Choroid plexus epithelial cell (primary cell): ENCODE measurements around the gene COL4A2.

Experiments
- DNase-seq: peaks from one replicate; pipeline ENCODE4 v3.0.0-alpha.2; 2010; ENCODE audit warnings: low read depth
- H3K4me3 ChIP-seq: 2 replicates; pipeline ENCODE4 v1.5.1; 2011; ENCODE audit warnings: low read depth, mild to moderate bottlenecking, control low read depth, low read length, moderate library complexity
- CTCF ChIP-seq: conservative IDR thresholded peaks from 2 replicates; pipeline ENCODE4 v1.5.1; 2011; ENCODE audit warnings: low read depth, mild to moderate bottlenecking, control low read depth, inconsistent platforms, low read length, moderate library complexity

Gene COL4A2

GRCh38 chr13:110422913-110423688 lies 116.0 kb downstream of the COL4A2 start:
- TF ChIP-seq CTCF, result no peak
- peak; percentile 74 for DNase-seq
- no peak overlapping the region for H3K4me3 ChIP-seq

GRCh38 chr13:110423689-110424302 lies 116.7 kb downstream of the COL4A2 start:
- H3K4me3 ChIP-seq, result no peak overlapping the region
- no peak for TF ChIP-seq CTCF

DNA sequence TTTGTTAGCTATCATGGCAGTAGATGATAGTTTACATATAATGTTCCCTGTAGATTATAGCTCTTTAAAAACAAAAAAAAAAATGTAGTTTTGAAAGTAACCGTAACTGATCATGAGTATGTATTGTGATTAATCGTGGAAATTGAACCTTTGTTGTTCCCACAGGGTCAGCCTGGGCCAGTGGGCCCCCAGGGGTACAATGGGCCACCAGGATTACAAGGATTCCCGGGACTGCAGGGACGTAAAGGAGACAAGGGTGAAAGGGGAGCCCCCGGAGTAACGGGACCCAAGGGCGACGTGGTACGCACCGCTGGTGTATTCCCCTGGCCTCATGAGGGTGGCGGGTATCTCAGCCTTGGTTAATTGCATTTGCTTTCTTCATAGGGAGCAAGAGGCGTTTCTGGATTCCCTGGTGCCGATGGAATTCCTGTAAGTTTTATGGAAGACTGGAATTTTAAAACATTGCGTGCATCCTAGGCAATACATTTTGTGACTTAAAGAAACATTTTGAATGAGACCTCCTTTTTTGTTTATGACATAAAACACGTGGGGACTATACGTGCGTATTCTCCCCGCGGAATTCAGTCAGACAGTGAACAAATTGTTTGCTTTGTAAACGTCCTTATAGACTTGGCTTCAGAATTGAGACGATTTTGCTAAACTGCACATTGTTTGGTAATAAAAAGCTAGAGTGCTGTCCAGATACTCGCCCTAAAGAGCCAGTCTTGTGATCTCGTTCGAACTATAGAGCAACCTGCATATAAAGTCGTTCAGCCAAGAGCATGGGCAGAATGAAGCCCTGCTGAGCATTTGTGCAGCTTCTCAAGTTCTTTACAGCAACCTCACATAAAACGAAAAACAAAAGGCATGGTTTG lies 117.7 kb downstream of the COL4A2 start:
- TF ChIP-seq CTCF, result no peak
- H3K4me3 ChIP-seq, result no peak overlapping the region
- DNase-seq, result no peak

More at GRCh38 chr13:110423689-110424302, 116.7 kb downstream of the COL4A2 start:
- no peak for DNase-seq

DNA sequence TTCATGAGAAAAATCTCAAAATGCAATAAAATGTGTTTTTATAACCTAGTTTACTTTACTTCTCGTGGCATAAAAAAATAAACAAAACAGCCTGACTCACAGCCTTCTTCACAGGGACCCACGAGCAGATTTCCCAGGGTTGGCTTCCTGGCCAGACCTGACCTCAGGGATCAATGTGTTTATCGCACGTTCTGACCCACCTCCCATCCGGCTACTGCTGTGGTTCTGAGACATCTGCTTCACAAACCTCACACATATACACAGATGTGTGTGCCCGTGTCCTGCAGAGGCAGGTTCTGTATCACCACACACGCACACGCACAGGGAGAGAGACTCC lies 118.3 kb downstream of the COL4A2 start:
- no peak overlapping the region for H3K4me3 ChIP-seq
- no peak for TF ChIP-seq CTCF
- peak; percentile 95 for DNase-seq

DNA sequence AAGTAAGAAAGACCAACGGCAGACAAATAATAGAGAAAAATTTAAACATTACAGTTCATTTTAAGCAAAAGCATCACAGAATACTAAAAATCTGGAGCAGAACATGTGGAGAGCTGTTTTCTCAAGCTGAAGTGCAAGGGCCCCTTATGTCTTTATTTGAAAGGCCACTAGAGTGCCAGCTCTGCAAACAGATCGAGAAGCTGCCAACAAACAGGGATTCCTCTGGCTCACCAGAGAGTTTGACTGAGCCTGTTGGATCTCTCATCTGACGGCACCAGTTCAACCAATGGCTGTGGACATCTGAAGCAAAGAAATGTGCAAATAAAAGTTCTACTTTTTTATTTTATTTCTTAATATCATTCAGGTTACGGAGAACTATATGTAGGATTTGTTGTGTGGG lies 119.7 kb downstream of the COL4A2 start:
- no peak overlapping the region for H3K4me3 ChIP-seq
- TF ChIP-seq CTCF, result no peak
- no peak for DNase-seq

DNA sequence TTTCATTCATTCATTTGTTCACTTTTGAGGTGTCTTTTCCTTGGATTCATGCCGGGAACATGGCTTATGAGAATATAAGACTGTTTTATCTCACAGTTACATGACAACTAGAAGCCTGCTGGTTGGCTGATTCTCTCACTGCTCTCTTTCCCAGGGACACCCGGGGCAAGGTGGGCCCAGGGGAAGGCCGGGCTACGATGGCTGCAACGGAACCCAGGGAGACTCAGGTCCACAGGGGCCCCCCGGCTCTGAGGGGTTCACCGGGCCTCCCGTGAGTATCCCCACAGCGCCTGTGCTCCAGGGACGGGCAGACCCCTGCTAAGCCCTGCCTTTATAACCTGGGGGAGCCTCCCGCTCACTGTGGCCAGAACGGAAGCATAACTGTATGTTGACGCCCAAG lies 121.2 kb downstream of the COL4A2 start:
- no peak for TF ChIP-seq CTCF
- DNase-seq, result no peak
- no peak overlapping the region for H3K4me3 ChIP-seq
